Measurements from ENCODE around the gene EXOC4. TPM values are rescaled to one million over a fixed set of nuclear protein-coding genes. Genes with fewer than 3 reads are reported as not detected.

Gene EXOC4
- total RNA-seq, 2 donors from 2014 or later = 62.0 to 146 TPM

- Histone ChIP-seq H3K27me3 (no peaks in the 10 kb centered on the region), H3K4me3 (no peak overlapping the region), H3K4me1 (peaks cover 38% of the 10 kb centered on the region), H3K9me3 (no peaks in the 10 kb centered on the region), H3K36me3 (replicated peaks in 1 of 2; ENCODE audit: insufficient read depth in 1 of 2, low read depth in 2 of 2) (no peaks in the 10 kb centered on the region), H3K27ac (peak overlapping the region in 3 of 4 donors; percentile 10 to 62 (median 61))
- WGBS, 2 donors = 29 to 34% methylated on average over 2 of the region's 2 CpGs
- peak; percentile 71 for ATAC-seq
- DNase-seq = no peak
- TF ChIP-seq POLR2A (IDR thresholded peaks at IDR 0.05) = no peak
- TF ChIP-seq CTCF (IDR thresholded peaks at IDR 0.05) = no peak
- intact Hi-C loops (cut with DNase I) = no loop called here
Measured at GRCh38 chr7:133746847-133747246, 494.0 kb downstream of the EXOC4 start.

- Histone ChIP-seq H3K27ac (peak overlapping the region; percentile 4 to 58 (median 38)), H3K4me1 (peaks cover 34% of the 10 kb centered on the region), H3K4me3 (no peak overlapping the region), H3K9me3 (no peaks in the 10 kb centered on the region), H3K36me3 (replicated peaks in 1 of 2; ENCODE audit: insufficient read depth in 1 of 2, low read depth in 2 of 2) (no peaks in the 10 kb centered on the region), H3K27me3 (no peaks in the 10 kb centered on the region)
- TF ChIP-seq CTCF (IDR thresholded peaks at IDR 0.05) = no peak
- no peak for TF ChIP-seq POLR2A (IDR thresholded peaks at IDR 0.05)
- 45 to 48% methylated on average over 4 of the region's 4 CpGs for WGBS, 2 donors
- peak; percentile 53 for ATAC-seq
- peak in 2 of 4 donors; percentile 15 to 26 for DNase-seq
- intact Hi-C loops (cut with DNase I) = no loop called here
Measured at GRCh38 chr7:133748443-133749407, 495.8 kb downstream of the EXOC4 start.

- DNase-seq = no peak
Measured at GRCh38 chr7:133750287-133750686, 497.4 kb downstream of the EXOC4 start.

GRCh38 chr7:133751079-133751478 lies 498.2 kb downstream of the EXOC4 start:
- Histone ChIP-seq H3K4me1 (peaks cover 29% of the 10 kb centered on the region), H3K27ac (no peak overlapping the region), H3K9me3 (no peaks in the 10 kb centered on the region), H3K4me3 (no peak overlapping the region), H3K27me3 (no peaks in the 10 kb centered on the region), H3K36me3 (replicated peaks in 1 of 2; ENCODE audit: insufficient read depth in 1 of 2, low read depth in 2 of 2) (no peaks in the 10 kb centered on the region)
- TF ChIP-seq POLR2A (IDR thresholded peaks at IDR 0.05) = no peak
- no peak for TF ChIP-seq CTCF (IDR thresholded peaks at IDR 0.05)
- DNase-seq = no peak
- no peak for ATAC-seq
- intact Hi-C loops (cut with DNase I) = no loop called here

More at GRCh38 chr7:133750287-133750686, 497.4 kb downstream of the EXOC4 start:
- 81 to 88% methylated on average over 3 of the region's 3 CpGs for WGBS, 2 donors
- intact Hi-C loops (cut with DNase I) = no loop called here
- no peaks in the 10 kb centered on the region for H3K27me3 ChIP-seq
- H3K9me3 ChIP-seq = no peaks in the 10 kb centered on the region
- H3K36me3 ChIP-seq (replicated peaks in 1 of 2; ENCODE audit: insufficient read depth in 1 of 2, low read depth in 2 of 2) = no peaks in the 10 kb centered on the region
- ATAC-seq = no peak
- no peak for TF ChIP-seq POLR2A (IDR thresholded peaks at IDR 0.05)
- TF ChIP-seq CTCF (IDR thresholded peaks at IDR 0.05) = no peak
- H3K27ac ChIP-seq = no peak overlapping the region
- H3K4me3 ChIP-seq = no peak overlapping the region
- peaks cover 34% of the 10 kb centered on the region for H3K4me1 ChIP-seq
